ENCODE data around the gene ZNF333.
A peak's percentile ranks its signal among the peaks of the same experiment; 100 is the strongest.

ZNF333 gene

DNA sequence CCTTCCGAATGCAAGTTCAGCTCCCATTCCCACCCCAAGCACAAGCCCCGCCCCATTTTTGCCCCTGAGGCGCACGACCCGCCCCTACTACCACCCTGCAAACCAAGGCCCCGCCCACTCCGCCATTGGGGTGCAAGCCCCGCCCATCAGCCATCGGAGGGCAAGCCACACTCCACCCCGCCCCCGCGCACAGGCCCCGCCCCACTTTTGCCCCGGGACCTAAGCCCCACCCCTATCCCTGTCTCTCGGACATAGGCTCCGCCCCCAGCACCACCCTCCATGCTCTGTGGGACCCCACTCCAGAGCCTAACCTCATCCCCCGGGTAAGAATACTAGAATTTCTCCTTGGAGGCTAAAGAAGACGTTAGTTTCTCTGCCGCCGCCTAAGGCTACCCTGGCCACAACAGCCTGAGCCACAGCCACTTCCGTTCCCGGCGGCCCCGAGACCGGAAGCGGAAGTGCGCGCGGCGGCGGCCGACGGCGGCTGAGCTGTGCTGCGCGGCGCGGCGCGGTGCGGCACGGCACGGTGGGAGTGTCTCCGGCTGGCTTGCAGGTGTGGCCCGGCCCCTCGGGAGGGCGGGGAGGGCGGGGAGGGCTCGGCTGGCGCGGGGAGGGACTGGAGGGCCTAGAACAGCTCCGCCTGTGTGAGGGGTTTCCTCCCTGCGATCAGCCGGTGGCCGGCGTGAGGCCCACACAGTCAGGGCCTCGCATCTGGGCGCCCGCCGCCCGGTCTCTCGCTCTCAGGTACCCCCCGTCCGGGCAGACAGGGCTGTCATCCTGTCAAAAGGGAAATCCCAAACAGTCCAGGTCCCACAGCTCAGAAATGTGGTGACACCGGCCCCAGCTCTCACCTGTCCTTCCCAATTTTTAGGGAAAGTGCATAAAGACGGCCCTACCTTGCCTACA, at the start of gene ZNF333:
TSS of gene ZNF333 (plus strand) at position 451 of the 906 bp plus-strand sequence. CDS start 3,444 bp downstream, outside the sequence.
- peak; percentile 90 for DNase-seq (ENCODE audit: low read depth)

GRCh38 chr19:14648506-14648905, 41.3 kb upstream of the ZNF333 start:
- no peak for DNase-seq (ENCODE audit: low read depth)

GRCh38 chr19:14649020-14649419, 40.8 kb upstream of the ZNF333 start:
- no peak for DNase-seq (ENCODE audit: low read depth)

DNA sequence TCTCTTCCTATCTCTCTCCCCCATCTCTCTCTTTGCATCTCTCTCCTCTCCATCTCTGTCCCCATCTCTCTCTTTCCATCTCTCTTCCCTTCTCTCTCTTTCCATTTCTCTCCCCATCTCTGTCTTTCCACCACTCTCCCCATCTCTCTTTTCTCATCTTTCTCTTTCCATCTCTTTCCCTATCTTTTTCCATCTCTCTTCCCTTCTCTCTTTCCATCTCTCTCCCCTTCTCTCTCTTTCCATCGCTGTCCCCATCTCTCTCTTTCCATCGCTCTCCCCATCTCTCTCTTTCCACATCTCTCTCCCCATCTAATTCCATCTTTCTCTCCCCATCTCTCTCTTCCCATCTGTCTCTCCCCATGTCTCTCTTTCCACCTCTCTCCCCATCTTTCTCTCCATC, 39.7 kb upstream of the ZNF333 start:
- no peak for DNase-seq (ENCODE audit: low read depth)

GRCh38 chr19:14654786-14655560, 34.9 kb upstream of the ZNF333 start:
- no peak for DNase-seq (ENCODE audit: low read depth)

- no peak for DNase-seq (ENCODE audit: low read depth)
Observed at GRCh38 chr19:14655726-14656125, 34.1 kb upstream of the ZNF333 start.

DNA sequence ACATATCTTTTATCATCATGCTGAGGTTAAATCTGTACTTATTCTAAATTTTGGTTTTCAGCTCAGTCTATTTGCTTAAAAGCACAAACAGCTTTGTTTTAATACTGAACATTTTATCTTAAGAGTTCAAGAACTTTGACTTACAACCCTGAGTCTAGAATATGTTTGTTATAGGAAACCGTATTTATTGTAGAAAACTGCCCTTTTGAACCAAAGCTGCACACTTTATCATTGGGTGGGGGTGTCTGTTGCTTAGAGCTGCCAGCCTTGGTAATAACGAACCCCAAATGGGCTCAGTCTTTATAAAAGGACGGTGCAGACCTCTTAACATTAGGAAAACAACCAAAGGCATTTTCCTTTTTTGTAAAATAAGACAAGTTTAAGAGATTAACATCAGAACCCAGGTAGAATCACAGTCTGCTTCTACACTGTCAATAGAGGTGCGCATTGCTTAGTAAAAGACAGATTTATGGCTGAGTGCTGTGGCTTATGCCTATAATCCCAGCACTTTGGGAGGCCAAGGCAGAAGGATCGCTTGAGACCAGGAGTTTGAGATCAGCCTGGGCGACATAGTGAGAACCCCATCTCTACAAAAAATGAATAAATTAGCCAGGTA, 29.9 kb upstream of the ZNF333 start:
- DNase-seq (ENCODE audit: low read depth), result no peak

GRCh38 chr19:14661372-14661924, 28.4 kb upstream of the ZNF333 start:
- DNase-seq (ENCODE audit: low read depth), result no peak

GRCh38 chr19:14669940-14670339, 19.9 kb upstream of the ZNF333 start:
- DNase-seq (ENCODE audit: low read depth), result no peak

DNA sequence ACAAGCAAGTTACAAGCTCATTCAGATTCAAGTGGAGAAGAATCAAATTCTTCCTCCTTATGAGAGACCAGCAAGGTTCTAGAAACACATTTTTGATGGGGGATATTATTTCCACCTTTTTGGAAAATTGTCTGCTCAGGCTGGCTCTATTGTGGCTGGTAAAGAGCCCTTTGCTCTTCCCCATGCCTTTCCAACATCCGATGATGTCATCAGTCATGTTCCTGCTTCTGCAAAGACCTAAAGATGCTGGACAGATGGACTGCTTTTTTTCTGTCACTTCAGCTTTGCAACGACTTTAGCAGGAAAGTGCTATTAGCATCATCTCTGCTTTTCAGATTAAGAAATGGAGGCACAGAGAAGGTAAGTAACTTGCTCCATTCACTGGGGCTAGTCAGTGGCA, 19.4 kb upstream of the ZNF333 start:
- DNase-seq (ENCODE audit: low read depth), result no peak

GRCh38 chr19:14672188-14672872, 17.5 kb upstream of the ZNF333 start:
- no peak for DNase-seq (ENCODE audit: low read depth)

GRCh38 chr19:14673088-14673487, 16.8 kb upstream of the ZNF333 start:
- DNase-seq (ENCODE audit: low read depth), result no peak

DNA sequence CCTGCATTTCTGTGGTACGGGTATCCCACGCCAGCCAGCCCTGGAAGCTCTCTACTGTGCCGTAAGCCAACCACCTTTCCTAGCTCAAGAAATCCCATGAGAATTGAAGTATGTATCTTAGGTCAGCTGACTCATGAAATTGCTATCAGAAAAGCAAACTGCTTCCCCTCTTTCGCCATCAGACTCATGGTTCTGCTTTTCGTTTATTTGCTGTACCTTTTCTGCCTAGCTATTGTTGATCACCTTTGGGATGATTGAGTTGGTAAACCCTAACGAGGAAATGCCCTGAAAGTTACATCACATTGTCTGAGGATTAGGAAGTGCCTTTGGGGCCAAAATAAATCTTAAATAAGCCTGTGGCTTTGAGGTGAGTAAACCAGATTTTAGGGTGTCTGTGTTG, 15.1 kb upstream of the ZNF333 start, which contains the start of gene ADGRE3:
TSS of gene ADGRE3 (minus strand) at position 81 of the 400 bp plus-strand sequence. CDS start at position 7, 74 bp downstream.
- no peak for DNase-seq (ENCODE audit: low read depth)

- DNase-seq (ENCODE audit: low read depth), result no peak
Observed at GRCh38 chr19:14676762-14677161, 13.1 kb upstream of the ZNF333 start.

- no peak for DNase-seq (ENCODE audit: low read depth)
Observed at GRCh38 chr19:14677464-14677863, 12.4 kb upstream of the ZNF333 start.

DNA sequence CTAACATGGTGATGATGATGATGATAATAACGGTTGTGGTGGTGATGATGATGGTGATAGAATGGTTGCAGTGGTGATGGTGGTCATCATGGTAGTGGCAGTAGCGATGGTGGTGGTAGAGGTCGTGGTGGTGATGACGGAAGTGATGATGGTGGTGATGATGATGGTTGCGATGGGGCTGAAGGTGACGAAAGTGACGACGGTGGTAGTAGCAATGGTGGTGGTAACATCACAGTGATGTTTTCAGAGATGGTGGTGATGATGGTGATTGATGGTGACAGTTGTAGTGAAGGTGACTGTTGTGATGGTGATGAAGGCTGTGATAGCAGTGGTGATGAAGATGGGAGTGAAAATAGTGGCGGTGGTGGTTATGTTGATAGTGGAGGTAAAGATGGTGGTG, 11.6 kb upstream of the ZNF333 start:
- no peak for DNase-seq (ENCODE audit: low read depth)

DNA sequence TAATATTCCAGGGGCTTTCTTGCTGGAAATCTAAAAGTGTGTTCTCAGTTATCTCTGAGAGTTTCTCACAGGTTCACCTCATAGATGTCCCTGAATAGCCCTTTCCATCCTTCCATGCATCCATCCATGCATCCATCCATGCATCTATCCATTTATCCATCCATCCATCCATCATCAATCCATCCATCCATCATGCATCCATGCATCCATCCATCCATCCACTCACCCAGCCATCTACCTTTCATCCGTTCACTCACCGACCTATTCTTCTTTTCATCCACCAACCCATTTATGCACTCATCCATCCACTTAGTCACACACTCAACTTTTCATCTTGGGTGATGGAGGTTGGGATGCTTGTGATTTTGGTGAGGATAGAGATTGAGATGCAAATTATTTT, 7.8 kb upstream of the ZNF333 start:
- no peak for DNase-seq (ENCODE audit: low read depth)

DNA sequence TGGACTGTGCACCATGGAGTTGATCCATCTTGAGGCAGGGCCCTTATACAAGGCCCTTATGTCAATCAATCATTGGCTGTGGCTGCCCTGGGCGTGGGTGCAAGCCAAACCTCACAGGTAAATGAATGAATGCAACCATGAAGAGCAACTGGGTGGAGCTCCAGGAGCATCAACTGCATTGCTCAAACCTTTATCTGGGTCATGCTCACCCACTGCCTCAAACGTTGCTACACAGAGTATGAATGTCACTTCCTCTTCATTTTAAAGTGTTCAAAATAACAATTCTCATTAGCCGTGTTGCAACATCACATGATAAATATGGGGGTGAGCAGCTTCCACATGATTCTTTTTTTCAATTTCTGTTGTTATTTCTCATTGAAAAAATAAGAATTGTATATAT, 6.4 kb upstream of the ZNF333 start:
- DNase-seq (ENCODE audit: low read depth), result no peak

- DNase-seq (ENCODE audit: low read depth), result peak; percentile 8
Observed at GRCh38 chr19:14686411-14686810, 3.4 kb upstream of the ZNF333 start.

DNA sequence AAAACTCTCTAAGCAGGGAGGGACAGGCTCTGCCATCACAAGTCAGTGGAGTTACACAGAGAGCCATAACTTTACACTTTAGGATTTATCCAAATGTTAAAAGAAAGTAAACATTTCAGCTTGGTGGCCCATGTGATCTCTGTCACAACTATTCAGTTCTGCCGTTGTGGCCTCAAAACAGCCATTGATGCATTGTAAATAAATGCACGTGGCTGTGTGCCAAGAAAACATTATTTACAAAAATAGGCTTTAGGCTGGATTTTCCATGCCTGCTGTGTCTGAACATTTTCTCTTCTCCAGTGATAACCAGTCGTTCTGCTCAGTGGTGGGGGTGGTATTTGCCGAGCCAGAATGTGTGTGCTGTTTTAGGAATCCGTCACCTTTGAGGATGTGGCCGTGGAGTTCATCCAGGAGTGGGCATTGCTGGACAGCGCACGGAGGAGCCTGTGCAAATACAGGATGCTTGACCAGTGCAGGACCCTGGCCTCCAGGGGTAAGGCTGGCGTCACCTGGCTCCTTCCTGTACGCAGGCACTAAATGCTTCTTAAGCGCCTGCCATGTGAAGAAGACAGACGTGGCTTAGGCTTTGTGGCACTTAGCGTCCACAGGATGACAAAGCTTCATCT, 4.9 kb downstream of the ZNF333 start:
- no peak for DNase-seq (ENCODE audit: low read depth)

DNA sequence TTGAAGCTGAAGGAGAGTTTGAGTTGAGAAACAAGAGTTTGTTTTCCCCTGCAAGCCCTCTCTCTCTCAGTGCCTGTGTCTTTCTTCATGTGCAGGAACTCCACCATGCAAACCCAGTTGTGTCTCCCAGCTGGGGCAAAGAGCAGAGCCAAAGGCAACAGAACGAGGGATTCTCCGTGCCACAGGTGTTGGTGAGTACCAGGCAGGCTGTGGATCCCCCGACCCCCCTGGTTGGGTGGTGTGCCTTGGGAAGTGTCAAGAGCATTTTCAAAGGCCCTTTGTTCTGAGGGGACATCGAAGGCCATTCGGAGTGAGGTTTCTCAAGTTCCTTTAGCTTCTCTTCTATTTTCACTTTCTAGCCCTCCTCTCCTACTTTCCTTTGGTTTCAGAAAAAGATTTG, 5.6 kb downstream of the ZNF333 start:
- DNase-seq (ENCODE audit: low read depth), result no peak

Data from EH (cell line).